NB4 (cell line): ENCODE data around the gene GKAP1.

Source experiments
- DNase-seq: peaks from one replicate; pipeline ENCODE4 v3.0.0; 2010; ENCODE audit warnings: low read depth
- H3K4me3 ChIP-seq: one replicate; pipeline ENCODE4 v1.5.1; 2011; ENCODE audit warnings: mild to moderate bottlenecking, low read depth, low read length, moderate library complexity
- CTCF ChIP-seq: IDR thresholded peaks from one replicate; pipeline ENCODE4 v1.5.1; 2012; ENCODE audit warnings: low read depth, low read length
- MAX ChIP-seq: IDR thresholded peaks from 2 replicates; pipeline ENCODE4 v1.6.1; 2011; ENCODE audit warnings: low read depth, low read length
- MYC ChIP-seq: IDR thresholded peaks from 2 replicates; pipeline ENCODE4 v1.6.1; 2011; ENCODE audit warnings: low read depth, low read length
- POLR2A ChIP-seq: IDR thresholded peaks from 2 replicates; pipeline ENCODE4 v1.6.1; 2011; ENCODE audit warnings: mild to moderate bottlenecking; ENCODE audit not compliant: insufficient read length; ENCODE audit errors: extremely low read depth

The GKAP1 gene

GRCh38 chr9:83699615-83700014 is 118.0 kb downstream of the GKAP1 start:
- DNase-seq = no peak
- H3K4me3 ChIP-seq = no peak overlapping the region
- no peak for TF ChIP-seq MAX
- TF ChIP-seq POLR2A = no peak
- TF ChIP-seq CTCF = no peak
- TF ChIP-seq MYC = no peak

- no peak overlapping the region for H3K4me3 ChIP-seq
- DNase-seq = no peak
- TF ChIP-seq MYC = no peak
- no peak for TF ChIP-seq MAX
- TF ChIP-seq CTCF = no peak
- no peak for TF ChIP-seq POLR2A
These were observed 118.5 kb downstream of the GKAP1 start for GRCh38 chr9:83698976-83699585.

- no peak overlapping the region for H3K4me3 ChIP-seq
- no peak for TF ChIP-seq CTCF
- TF ChIP-seq MYC = no peak
- TF ChIP-seq MAX = no peak
- DNase-seq = no peak
These were observed 126.1 kb downstream of the GKAP1 start for GRCh38 chr9:83691492-83691891.
